ENCODE results near the gene PAXX. TPM values are rescaled to one million over a fixed set of nuclear protein-coding genes. Genes with fewer than 3 reads are reported as not detected.
"Not testable (repeated sequence)": the region's sequence is repeated elsewhere in the genome, so short reads cannot be mapped to it uniquely, and the experiment has no call there.

Gene PAXX
- total RNA-seq, 4 donors from 2014 or later: 52.3 to 92.4 (median 63.0) TPM

DNA sequence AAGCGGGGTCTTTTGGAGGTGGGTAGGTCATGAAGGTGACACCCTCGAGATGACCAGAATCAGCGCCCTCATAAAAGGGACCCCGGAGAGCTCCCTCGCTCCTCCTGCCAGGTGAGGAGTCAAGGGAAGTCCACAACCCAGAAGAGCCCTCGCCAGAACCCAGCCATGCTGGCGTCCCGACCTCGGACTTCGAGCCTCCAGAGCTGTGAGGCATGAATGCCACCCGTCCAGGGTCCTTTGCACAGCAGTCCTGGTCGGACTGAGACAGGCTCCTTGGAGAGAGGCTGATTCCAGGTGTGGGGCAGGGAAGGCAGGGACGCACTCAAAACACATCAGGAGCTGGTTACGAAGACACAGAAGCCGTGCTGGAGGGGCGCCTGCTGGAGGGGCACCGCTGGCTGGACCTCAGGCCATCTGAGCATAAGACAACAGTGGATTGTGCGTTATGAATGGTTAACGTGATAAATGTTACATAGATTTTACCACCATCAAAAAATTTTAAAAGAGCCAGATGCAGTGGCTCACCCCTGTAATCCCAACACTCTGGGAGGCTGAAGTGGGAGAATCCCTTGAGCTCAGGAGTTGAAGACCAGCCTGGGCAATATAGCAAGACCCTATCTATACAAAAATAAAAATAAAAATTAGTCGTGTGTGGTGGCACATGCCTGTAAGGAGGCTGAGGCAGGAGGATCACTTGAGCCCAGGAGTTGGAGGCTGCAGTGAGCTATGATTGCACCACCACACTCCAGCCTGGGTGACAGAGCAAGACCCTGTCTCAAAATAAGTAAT, 9.8 kb downstream of the PAXX start:
- no peak overlapping the region for H3K27ac ChIP-seq
- no peaks in the 10 kb centered on the region for H3K36me3 ChIP-seq
- no peaks in the 10 kb centered on the region for H3K9me3 ChIP-seq
- TF ChIP-seq POLR2A (IDR thresholded peaks at IDR 0.05): no peak
- TF ChIP-seq, protein P1, sequence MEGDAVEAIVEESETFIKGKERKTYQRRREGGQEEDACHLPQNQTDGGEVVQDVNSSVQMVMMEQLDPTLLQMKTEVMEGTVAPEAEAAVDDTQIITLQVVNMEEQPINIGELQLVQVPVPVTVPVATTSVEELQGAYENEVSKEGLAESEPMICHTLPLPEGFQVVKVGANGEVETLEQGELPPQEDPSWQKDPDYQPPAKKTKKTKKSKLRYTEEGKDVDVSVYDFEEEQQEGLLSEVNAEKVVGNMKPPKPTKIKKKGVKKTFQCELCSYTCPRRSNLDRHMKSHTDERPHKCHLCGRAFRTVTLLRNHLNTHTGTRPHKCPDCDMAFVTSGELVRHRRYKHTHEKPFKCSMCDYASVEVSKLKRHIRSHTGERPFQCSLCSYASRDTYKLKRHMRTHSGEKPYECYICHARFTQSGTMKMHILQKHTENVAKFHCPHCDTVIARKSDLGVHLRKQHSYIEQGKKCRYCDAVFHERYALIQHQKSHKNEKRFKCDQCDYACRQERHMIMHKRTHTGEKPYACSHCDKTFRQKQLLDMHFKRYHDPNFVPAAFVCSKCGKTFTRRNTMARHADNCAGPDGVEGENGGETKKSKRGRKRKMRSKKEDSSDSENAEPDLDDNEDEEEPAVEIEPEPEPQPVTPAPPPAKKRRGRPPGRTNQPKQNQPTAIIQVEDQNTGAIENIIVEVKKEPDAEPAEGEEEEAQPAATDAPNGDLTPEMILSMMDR (IDR thresholded peaks at IDR 0.05): no peak
- H3K27me3 ChIP-seq: no peaks in the 10 kb centered on the region
- H3K4me1 ChIP-seq: peaks cover 0 to 15% (median 8%) of the 10 kb centered on the region in 4 donors
- no peak for DNase-seq
- no peak overlapping the region for H3K4me3 ChIP-seq

GRCh38 chr9:137002646-137003041, 10.4 kb downstream of the PAXX start:
- no peaks in the 10 kb centered on the region for H3K27me3 ChIP-seq
- no peak overlapping the region for H3K27ac ChIP-seq
- no peaks in the 10 kb centered on the region for H3K36me3 ChIP-seq
- no peaks in the 10 kb centered on the region for H3K9me3 ChIP-seq
- DNase-seq: no peak
- H3K4me1 ChIP-seq: peaks cover 0 to 12% (median 2%) of the 10 kb centered on the region in 4 donors
- TF ChIP-seq, protein P1 (IDR thresholded peaks at IDR 0.05): no peak
- no peak for TF ChIP-seq POLR2A (IDR thresholded peaks at IDR 0.05)
- no peak overlapping the region for H3K4me3 ChIP-seq

- TF ChIP-seq, protein P1 (IDR thresholded peaks at IDR 0.05): peak in 5 of 6 experiments; percentile 13 to 67 (median 52)
- DNase-seq: peak in 1 of 3 donors; percentile 64
- H3K27me3 ChIP-seq, H3K9me3 ChIP-seq, H3K36me3 ChIP-seq, H3K4me3 ChIP-seq, H3K27ac ChIP-seq: not testable (repeated sequence)
- peaks cover 0 to 15% (median 0%) of the 10 kb centered on the region in 4 donors for H3K4me1 ChIP-seq
Measured at GRCh38 chr9:137004285-137004684, 12.1 kb downstream of the PAXX start.

DNA sequence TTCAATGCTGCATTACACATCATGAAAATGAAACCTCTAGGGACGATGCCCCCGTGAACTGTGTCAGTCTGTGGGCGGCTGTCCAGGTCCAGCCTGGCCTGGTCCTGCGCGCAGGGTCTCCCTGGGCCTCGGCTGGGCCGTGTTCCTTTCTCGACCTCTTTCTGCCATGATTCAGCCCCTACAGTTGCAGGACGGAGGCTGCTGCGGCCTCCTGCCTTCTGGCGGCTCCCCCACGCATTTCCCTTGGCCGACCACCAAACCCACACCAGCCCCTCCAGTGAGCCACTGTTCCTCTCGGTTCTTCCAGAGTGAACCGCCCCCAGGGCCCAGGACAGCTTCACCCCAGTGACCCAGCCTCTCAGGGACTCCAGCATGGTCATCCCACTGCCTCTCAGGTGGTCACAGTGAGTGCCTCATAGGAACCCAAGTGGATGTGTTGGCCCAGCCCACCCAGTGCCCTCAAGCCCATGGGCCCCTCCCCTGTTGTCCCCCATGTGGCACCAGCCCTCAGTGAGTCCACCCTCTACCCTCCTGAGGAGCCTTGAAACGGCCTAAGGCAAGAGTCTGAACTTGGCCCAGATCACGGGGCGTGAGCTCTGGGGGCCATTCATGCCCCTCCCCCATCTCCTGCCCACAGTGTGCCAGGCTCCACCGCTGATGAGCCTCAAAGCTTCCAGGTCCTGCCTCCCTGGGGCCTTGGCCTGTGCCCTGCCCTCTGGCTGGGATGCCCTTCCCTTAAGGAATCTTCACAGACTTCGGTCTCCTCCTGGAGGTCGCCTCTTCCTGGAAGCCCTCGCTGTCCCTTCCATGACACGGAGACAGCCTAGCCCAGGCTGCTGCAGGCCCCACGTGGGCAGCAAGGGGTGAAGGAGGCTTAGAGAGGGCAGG, 14.1 kb downstream of the PAXX start:
- TF ChIP-seq, protein P1 (IDR thresholded peaks at IDR 0.05): no peak
- no peak for TF ChIP-seq POLR2A (IDR thresholded peaks at IDR 0.05)
- Histone ChIP-seq H3K9me3 (no peaks in the 10 kb centered on the region), H3K27me3 (no peaks in the 10 kb centered on the region), H3K4me1 (peaks cover 0 to 15% (median 0%) of the 10 kb centered on the region in 4 donors), H3K27ac (no peak overlapping the region), H3K36me3 (peaks cover 0 to 19% (median 0%) of the 10 kb centered on the region in 3 donors), H3K4me3 (no peak overlapping the region)
- DNase-seq: no peak

DNA sequence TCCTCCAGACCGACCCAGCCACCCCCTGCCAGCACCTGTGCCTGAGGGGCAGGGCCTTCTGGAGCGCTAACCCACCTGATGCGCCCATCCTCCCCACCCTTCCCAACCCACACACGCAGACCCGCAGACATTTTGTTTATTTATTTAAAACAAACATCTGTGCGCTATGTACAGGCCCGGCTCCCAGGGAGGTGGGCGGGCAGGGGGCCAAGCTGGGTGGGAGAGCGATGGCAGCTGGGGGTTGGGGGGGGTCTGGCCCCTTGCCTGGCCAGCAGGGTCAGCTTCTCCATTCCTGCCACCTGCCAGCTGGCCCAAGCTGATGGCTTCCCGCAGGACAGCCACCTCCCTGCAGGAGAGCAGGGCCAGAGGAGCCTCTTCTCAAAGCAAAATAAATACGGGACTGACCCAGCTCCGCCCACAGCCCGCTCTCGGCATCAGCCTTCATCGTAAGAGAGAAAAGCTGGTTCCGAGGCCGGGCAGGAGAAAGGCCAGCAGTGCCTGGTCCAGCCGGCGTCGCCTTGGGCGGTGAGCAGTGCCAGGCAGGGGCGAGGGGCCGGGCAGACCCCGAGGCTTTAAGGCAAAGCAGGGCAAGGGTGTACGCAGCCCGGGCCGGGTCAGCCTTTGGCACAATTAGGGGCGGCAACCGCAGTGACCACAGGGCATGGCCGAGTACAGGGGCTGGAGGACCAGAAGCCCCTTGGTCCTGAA, 15.0 kb downstream of the PAXX start:
- Histone ChIP-seq H3K36me3 (peaks cover 0 to 28% (median 0%) of the 10 kb centered on the region in 3 donors), H3K4me3 (no peak overlapping the region), H3K9me3 (no peaks in the 10 kb centered on the region), H3K4me1 (peaks cover 0 to 15% (median 0%) of the 10 kb centered on the region in 4 donors), H3K27ac (no peak overlapping the region), H3K27me3 (no peaks in the 10 kb centered on the region)
- TF ChIP-seq, protein P1 (IDR thresholded peaks at IDR 0.05): no peak
- TF ChIP-seq POLR2A (IDR thresholded peaks at IDR 0.05): no peak
- no peak for DNase-seq

Data from Peyer's patch (tissue), 4 donors.